Colon (tissue), 2 donors: ENCODE measurements around the gene MROH2A.

ENCODE experiments used
- FAIRE-seq: peaks from 2 replicates; lab custom pipeline; 2012; peaks lifted over from hg19 to GRCh38; lab: Jason Lieb, UNC
- donor health status: control.
- donor health status: control.

The MROH2A gene

DNA sequence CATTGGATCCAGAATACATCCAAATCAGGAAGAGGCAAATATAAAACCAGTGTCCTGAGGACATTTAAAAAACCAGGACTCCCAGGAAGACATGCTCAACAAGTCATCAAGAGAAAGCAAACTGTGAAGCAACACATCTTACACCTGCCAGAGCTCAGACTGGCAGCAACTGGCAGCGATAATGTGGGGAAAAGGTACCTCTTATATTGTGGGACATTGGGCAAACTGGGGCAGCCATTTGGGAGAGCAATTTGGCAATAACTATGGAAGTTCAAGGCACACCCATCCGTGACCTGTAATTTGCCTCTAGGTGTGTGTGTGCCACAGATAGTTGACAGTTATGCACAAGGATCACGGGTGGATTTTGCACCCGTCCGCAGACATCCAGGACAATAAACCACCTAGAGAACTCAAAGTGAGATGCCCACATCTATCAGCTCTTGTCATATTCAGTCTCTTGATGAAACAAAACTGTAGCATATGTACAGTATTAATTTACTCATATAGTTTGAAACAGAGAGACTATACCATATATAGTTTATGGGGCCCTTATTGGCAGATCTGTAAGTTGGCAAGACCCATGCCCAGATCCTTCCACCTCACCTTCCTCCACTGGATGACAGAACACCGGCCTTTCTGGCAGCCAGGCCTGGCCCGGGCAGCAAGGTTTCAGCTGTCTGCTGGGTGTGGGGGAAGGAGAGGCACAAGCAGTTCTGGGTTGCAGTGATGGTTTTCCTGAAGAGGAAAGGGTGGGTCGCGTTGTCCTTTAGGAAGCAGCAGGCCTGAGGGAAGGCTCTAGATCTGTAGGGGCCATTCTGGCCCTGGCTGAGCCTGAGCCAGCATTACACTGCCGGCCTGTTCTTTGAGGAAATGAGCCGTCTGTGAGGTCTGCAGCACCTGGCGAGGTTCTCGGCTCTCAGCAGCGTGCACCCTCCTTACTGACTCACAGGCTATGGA is 57.4 kb downstream of the MROH2A start:
- FAIRE-seq: no peak

GRCh38 chr2:233836359-233836758 is 58.2 kb downstream of the MROH2A start:
- FAIRE-seq: no peak

DNA sequence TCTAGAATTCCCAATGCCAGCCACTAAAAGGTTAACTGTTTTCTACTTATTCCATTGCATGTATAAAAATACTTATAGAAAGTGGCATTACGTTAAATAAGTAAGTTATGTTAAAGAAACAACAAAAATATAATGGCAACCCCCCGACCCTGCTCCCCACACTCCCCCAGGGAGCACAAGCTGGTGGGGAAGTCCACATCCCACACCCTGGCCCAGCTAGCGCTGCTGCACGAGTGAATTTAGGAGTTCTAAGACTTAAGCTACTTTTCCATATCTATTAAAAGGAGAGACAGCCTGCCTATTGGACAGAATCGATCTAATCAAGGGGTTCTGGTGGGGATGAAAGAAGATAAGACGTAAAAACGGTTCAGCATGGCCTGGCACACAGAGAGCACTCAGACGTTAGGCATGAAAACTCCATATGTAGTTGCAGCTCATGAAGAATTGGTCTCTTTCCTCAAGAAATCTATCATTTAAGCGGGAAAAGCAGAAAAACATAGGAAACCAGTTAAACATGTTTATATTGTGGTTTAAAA is 59.6 kb downstream of the MROH2A start:
- FAIRE-seq: no peak

- FAIRE-seq: no peak
Measured at GRCh38 chr2:233838251-233838650, 60.1 kb downstream of the MROH2A start.

DNA sequence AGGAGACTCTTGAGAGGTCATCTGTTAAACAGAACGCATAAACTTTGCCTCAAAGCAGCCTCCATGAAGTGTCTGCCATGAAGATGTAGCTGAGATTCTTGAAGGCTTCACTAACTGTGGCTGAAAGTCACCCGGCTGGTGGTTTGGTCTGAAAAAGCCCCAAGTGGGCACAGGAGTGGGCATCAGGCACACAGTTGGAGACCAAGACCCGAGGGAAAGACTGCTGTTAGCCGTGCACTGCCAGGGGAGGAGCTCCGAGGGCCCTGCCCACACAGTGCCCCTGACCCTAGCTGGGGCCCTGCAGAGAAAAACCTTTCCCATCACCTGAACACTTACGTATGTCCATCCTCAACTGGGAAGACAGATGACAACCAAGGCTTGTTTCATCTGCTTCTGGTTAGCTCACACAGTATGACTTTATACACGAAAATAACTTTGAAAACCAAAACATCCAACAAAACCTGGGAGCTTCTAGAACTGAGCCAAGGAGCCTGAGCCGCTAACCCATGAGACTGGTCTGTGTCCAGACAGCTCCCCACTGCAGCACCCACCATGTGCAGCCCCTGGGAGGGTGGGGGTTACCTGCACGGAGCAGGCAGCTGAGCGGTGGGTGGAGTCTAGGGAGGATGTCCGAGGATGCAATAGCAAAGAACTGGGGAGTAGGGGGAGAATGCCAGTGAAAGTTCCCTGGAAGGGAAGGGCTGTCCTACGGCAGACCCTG is 60.8 kb downstream of the MROH2A start:
- FAIRE-seq: no peak

GRCh38 chr2:233839447-233839820 is 61.3 kb downstream of the MROH2A start:
- no peak for FAIRE-seq

- no peak for FAIRE-seq
Measured at GRCh38 chr2:233840520-233840919, 62.4 kb downstream of the MROH2A start.

DNA sequence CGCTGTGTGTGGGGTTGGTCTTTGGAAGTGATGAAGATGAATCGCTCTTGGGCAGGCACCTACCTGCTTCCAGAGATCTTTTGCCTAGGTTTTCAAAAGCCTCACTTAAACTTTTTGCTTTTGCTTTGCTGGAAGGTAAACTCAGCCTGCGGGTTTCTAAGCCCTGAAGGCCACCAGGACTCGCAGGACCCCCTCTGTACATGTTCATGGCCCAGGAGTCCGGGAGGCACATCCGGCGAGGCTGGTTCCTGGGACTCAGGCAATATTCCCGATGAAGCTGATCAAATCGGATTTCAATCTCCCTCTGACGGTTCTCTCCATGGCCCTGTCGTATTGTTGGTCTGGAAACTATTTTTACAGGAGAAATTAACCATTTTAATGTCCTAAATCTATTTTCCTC is 63.1 kb downstream of the MROH2A start:
- FAIRE-seq: no peak

GRCh38 chr2:233844064-233844807 is 66.1 kb downstream of the MROH2A start:
- no peak for FAIRE-seq

GRCh38 chr2:233844836-233845235 is 66.7 kb downstream of the MROH2A start:
- FAIRE-seq: no peak

DNA sequence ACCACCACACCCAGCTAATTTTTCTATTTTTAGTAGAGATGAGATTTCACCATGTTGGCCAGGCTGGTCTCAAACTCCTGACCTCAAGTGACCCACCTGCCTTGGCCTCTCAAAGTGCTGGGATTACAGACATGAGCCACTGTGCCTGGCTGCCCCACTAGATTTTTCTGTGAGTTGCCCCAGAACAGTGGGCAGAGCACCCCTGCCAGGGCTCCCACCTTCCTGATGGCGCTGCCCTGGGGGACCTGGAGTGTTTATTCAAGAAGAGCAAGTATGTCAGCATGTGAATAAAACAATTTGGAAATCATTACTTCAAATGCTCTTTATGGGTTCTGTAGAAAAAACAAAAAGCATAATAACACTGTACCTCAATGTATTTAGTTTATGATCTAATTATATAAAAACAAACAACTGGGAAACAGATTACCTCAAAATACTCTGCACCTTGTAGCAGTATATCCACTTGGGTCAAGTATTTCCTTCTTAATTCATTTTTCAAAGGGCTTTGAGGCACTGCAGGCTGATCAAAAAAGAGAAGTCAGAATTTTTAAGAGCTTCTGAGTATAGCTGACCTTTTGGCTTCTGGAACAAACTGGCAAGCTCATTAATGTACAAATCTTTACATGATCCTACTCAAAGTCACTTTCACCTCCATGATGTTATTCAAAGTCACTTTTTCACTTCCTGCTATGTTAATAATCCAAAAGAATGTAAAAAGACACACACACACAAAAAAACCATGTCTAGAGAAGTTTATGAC is 67.4 kb downstream of the MROH2A start:
- no peak for FAIRE-seq

DNA sequence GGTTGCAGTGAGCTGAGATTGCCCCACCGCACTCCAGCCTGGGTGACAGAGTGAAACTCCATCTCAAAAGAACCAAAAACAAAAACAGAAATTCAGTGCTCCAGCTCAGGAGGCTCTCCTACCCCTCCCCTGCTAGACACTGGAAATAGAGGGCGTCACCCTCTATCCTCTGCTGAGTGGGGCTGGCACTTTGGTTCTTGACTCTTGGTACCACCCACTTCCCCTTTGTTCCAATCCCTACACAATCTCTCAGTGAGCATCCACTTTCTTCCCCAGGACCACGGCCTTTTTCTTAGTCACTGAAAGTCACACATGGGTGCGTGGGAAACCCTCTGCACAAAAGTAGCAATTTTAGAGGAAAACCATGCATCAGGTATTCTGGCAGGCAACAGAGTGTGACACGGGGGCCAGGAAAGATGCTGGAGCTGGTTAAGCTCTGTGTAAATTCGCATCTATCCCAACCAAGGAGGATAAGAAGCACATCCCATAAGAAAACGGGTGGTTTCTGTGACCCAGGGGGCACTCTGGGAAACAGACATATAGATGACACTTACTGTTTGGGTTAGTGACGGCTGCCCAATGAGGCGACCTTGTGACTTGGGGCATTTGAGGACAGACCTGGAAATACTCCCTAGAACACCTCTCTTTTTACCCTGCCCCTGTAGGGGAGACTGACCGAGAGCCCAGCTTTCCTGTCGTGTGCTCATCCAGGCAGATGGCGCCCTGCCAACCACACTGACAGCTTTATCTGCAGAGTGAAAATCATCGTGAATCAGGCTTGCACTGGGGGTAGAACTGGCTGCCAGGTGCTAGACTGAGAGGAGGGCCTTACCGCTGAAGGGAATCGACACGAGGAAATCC is 68.5 kb downstream of the MROH2A start:
- no peak for FAIRE-seq

DNA sequence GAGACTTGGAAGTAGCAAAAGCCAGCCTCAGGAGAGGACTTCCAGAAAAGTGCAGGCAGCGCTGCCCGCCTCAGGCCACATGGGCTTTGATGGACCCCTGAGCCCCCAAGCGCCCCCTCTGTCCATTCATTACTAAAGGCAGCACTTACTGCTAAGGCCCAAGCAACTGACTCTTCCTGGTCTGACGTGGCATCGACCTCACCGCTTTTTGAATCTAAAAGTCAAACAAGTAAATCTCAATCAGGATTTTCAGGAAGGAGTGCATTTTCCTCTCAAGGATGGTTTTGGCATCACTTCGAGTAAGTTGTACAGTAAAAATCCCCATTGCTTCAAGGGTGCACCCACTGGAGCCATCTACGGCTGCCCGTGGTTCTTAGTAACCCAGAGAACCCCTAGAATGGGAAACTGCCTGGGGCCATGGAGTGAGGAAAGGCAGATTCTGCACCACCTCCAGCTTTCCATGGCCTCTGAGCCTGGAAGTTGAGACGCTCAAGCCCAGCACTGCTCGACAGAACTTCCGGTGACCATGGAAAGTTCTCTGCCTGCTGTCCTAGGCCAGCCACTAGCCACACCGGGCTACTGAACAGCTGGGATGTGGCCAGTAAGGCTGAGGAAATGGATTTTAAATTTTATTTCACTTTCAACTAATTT is 69.2 kb downstream of the MROH2A start:
- FAIRE-seq: no peak

GRCh38 chr2:233848276-233848675 is 70.1 kb downstream of the MROH2A start:
- FAIRE-seq: no peak

- no peak for FAIRE-seq
Measured at GRCh38 chr2:233849607-233850271, 71.6 kb downstream of the MROH2A start.

- FAIRE-seq: no peak
Measured at GRCh38 chr2:233850745-233851144, 72.6 kb downstream of the MROH2A start.

- no peak for FAIRE-seq
Measured at GRCh38 chr2:233851169-233851568, 73.0 kb downstream of the MROH2A start.

DNA sequence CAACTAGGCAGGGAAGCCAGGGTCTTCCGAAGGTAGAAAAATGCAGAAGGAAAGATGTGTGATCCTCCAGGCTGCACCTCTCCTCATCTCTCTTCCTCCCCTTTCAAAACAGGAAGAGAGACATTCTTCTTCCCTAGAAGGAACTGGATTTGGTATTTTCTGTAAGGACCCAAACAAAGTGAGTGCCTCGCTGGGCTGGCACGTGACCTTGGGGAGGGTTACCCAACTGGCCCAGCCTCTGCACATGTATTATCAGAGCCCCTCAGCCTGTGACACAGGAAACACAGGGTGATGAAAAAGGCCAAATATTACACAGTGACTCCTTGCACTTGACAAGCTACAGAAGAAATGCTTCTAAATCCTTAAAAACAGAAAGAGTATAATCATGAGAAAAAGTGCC is 73.9 kb downstream of the MROH2A start:
- no peak for FAIRE-seq

DNA sequence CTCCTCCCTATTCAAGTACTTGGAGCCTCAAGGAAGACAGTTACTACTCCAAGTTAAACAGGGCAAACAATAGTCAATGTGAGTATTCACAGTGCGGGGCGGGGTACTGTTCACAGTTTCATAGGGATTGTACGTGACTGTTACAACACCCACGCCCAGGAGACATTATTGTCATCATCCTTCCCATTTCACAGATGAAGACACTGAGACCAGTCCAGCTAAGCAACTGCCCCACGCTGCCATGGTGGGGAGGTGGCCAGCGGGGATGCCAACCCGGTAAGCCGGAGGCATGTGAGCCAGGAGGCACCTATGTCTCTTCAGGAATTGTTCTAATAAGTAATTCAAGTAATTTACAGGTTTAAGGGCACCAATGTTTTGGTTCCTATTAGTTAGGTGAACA is 75.2 kb downstream of the MROH2A start:
- no peak for FAIRE-seq

DNA sequence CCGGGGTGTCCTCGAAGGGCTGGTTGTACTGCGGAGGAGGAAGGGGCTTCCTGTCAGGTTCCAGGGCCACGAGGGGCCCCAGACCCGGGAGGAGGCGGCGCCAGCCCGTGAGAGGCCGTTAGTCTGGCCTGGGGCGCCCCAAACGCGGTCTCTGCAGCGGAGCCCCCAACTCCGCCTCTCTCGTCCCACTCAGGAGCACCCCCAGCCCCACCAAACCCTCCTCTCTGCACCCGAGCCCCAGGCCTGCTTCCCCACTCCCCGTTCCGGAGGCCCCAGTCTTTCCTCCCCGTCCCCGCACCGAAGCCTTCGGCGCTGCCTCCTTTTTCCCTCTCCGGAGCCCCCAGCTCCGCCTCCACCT is 75.7 kb downstream of the MROH2A start:
- FAIRE-seq: no peak
